D721Med (cell line): ENCODE data around the gene PLCG2.

ENCODE experiments used
- DNase-seq: peaks from one replicate; pipeline ENCODE4 v3.0.0; 2011; ENCODE audit warnings: low spot score; ENCODE audit not compliant: insufficient read length
- FAIRE-seq: peaks from 2 replicates; lab custom pipeline; 2011; peaks lifted over from hg19 to GRCh38; lab: Jason Lieb, UNC
- TF ChIP-seq, protein P1 (sequence below): IDR thresholded peaks from 2 replicates; pipeline ENCODE4 v1.5.1; 2012; ENCODE audit warnings: mild to moderate bottlenecking, control low read depth; ENCODE audit not compliant: insufficient read depth; ENCODE audit errors: missing control alignments

PLCG2 gene

DNA sequence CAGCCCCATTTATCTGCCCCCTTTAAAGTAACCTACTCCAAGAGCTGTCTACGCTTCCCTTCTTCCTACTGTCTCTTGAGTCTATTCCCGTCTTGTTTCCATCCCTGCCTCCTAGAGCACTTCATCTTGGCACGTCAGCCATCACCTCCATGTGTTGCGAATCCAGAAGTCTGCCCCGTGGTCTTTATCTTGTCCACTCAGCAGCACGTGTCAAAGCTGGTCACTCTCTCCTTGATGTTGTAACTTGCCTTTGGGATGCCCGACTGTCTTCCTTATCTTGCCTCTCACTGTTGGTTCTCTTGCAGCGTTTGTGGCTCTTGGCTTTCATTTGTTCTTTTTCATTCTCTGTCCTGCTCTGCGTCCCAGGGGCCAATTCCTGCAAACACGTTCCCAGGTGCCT is 99.4 kb downstream of the PLCG2 start:
- TF ChIP-seq, protein P1, sequence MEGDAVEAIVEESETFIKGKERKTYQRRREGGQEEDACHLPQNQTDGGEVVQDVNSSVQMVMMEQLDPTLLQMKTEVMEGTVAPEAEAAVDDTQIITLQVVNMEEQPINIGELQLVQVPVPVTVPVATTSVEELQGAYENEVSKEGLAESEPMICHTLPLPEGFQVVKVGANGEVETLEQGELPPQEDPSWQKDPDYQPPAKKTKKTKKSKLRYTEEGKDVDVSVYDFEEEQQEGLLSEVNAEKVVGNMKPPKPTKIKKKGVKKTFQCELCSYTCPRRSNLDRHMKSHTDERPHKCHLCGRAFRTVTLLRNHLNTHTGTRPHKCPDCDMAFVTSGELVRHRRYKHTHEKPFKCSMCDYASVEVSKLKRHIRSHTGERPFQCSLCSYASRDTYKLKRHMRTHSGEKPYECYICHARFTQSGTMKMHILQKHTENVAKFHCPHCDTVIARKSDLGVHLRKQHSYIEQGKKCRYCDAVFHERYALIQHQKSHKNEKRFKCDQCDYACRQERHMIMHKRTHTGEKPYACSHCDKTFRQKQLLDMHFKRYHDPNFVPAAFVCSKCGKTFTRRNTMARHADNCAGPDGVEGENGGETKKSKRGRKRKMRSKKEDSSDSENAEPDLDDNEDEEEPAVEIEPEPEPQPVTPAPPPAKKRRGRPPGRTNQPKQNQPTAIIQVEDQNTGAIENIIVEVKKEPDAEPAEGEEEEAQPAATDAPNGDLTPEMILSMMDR, result no peak
- DNase-seq (no peak), FAIRE-seq (no peak)

DNA sequence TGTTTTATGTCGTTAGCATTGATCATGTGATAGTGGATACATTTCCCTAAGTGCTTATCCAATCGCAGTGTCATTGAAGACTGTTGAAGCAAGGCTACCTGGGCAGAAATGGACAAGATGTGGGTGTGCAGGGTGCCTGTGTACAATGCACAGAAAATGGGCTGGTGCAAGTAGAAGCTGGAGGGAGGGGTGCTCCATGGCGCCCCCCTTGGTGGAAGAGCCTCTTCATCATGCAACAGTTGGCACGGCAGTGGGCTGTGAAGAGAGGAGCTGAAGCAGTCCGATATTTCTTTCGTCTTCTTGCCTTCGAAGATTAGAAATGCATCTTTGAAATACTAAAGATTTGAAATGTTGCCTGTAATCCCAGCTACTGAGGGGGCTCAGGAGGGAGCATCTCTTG is 100.5 kb downstream of the PLCG2 start:
- FAIRE-seq (no peak), DNase-seq (no peak)
- TF ChIP-seq, protein P1, result peak; percentile 6

DNA sequence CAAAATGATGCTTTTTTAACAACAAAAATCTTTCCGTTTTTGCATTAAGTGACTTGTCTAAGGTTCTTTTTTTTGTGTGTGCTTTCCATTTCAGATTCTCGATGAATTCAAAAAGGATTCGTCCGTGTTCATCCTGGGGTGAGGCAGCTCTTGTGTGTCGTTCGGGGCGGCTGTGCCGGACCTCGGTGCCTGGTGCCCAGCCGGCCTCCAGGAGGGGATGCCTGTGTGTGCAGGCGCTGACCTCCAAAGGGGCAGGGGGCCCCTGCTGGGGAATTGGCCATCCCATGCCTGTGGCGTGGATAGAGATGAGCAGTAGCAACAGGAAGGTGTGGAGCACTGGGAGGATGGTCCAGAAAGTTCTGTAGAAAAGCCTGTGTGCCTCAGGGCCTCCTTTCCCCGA is 101.7 kb downstream of the PLCG2 start:
- FAIRE-seq (no peak), DNase-seq (no peak)
- TF ChIP-seq, protein P1, result no peak

DNA sequence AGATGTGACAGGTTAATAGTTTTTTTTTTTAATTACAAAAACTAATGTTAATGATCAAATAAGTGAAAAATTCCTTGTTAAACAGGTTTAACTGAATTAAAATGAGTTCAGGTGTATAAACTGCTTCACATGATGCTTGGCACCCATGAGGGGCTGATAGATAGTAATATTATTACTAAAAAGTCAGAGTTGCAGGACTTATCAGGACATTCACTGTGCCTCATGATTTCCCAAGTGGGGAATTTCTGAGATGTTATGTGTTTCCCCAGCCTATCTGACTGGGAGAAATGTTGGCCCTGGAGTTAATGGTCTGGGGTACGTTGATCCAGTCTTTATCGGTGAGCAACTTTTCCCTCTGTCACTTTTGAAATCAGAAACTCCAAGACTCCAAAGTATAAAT is 102.1 kb downstream of the PLCG2 start:
- FAIRE-seq (no peak), DNase-seq (no peak)
- TF ChIP-seq, protein P1, result no peak

DNA sequence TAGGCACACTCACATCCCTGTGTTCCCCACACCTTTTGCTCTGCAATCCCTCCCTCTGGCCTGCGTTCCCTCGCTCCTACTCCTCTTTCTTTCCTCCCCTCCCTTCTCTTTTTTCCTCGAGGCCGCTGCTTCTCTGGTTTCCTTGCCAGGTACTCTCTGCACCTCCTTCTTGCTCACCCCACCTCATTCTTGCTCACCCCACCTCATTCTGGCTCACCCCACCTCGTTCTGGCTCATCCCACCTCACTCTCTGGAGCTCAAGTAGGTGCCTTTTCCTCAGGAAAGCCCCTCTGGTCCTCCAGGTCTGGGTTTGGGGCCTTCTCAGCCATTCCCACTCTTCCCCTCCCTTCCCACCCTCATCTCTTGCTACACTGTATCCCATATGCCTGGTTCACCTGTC is 103.5 kb downstream of the PLCG2 start:
- TF ChIP-seq, protein P1, result no peak

DNA sequence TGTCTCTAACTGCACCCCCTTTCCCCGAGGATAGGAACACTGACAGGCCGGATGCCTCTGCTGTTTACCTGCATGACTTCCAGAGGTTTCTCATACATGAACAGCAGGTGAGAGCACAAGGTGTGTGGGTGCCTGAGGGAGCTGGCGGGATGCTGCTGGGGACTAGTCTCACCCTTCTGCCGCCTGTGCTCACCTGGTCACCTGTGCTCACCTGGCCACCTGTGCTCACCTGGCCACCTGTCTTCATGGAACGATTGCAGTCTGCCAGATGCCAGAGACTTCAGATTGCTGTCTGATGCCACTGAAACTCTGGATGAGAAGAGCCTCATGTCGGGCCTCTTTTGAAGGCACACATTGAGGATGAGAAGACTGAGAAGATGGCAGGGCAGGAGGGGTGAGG is 104.1 kb downstream of the PLCG2 start:
- FAIRE-seq, result no peak
- TF ChIP-seq, protein P1, result no peak

More for the DNA sequence above, 103.5 kb downstream of the PLCG2 start:
- FAIRE-seq (no peak), DNase-seq (no peak)

DNA sequence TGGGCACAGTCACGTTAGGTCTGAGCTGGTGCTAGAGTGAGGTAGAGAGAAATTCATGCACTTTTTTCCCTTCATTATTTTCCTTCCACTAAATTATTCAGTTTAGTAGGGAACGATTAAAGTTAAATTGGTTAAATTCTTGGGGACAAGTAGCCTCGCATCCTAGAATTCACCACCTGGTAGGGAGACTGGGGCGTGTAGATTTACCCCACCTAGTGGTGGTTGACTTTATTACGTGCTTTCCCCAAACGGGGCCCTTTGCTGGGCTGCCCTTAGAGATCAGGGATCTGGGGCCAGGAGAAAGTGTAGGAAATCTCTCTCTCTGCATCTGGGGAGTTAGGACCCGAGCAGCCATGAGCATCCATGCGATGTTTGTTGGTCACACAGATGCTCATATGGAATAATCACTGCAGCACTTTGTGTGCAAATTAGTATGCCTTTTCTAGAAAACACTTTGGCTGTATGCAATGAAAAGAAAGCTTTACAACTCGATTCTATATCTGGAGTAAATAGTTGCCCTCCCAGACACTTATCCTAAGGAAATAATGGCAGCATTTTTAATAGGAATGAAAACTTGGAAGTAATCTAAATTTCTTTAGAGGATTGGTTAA is 107.0 kb downstream of the PLCG2 start:
- no peak for FAIRE-seq
- no peak for DNase-seq
- TF ChIP-seq, protein P1, result peak; percentile 51

More for the DNA sequence above, 104.1 kb downstream of the PLCG2 start:
- no peak for DNase-seq
